Activated CD4-positive, alpha-beta T cell treated with anti-CD3 and anti-CD28 coated beads, Interleukin-10, Interleukin-2, amounts not matched to agents 100 ng/mL and 50 ng/mL, durations not matched to agents 16 hours and 8 hours (primary cell): ENCODE data around the gene LDHD.
"Not testable (repeated sequence)": the region's sequence is repeated elsewhere in the genome, so short reads cannot be mapped to it uniquely, and the experiment has no call there.

ENCODE experiments used
- DNase-seq: peaks from one replicate; pipeline ENCODE4 v3.0.0-alpha.2; 2020

LDHD gene

GRCh38 chr16:75116081-75116910 lies at the start of gene LDHD:
Gene LDHD (minus strand): TSS chr16:75116780. CDS start chr16:75116720, 60 bp downstream.
- no peak for DNase-seq

- DNase-seq = no peak
Observed at GRCh38 chr16:75160386-75160785, 43.8 kb upstream of the LDHD start.

DNA sequence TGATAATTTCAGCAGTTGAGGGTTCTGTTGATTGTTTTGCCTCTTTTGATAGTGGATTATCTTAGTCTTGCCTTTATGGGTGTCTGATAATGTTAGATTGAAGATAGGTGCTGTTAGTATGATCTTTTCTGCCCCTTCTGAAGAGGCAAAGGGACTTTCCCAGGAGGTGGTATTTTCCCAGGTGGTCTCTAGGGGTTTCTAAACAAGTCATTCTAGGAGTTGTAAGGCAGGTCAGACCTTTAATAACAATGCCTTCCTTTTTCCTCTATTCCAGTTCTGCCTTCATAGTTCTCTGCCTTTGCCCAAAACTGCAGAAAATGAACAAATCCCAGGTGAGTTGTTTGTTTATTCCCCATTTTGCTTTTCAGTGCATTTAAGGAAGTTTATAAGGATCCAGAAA lies 36.1 kb upstream of the LDHD start:
- no peak for DNase-seq

DNA sequence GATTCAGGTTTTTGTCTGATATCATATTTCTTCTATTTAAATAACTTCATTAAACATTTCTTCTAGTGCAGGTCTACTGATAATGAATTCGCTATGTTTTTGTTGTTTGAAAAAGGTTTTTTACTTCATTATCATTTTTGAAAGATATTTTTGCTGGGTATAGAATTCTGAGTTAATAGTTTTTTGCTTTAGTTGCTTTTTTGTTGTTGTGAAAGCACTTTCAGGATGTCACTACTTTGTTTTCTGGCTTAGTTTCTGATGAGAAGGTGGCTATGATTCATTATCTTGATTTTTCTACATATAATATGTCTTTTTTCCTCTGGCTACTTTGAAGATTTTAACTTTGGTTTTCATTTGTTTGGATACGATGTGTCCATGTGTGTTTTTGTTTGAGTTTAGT lies 35.2 kb upstream of the LDHD start:
- no peak for DNase-seq

DNA sequence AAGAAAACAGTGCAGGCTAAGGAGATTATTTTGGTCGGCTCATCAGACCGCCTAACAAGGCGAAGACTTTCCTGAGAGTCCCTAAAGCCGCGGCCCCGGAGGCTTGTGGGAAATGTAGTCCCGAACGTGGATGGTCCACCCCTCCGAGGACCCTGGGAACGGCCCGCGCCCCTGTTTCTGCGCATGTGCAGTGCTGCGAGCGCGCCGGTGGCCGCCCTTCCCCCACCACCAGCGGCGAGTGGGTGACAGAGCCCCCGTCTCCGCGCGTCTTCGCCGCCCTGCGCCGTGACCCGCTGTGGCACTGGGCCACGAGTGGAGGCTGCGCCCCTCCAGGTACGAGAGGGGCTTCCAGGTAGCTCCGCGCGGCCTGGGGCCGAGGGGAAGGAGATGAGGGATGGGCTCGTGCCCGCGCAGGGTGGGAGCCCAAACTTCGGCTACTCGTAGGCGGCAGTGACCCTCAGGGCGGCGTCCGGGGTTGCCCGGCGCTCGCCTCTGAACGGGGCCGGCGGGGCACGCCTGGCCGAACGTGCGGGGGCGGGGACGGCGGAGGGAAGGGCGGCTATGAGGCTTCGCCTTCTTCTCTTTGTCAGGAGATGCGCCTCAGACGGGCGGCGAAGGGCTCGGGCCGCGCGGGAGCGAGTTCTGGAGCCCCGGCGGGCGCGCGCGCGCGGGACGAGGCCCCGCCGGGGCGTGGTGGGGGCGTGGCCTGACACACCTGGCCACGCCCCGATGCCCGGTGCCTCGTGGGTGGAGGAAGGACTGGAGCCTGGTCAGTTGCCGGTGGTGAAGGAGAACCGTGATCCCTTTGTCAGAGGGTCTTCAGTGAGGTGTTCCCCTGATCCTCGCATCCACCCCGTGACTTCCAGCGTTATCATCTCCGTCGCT lies 32.0 kb upstream of the LDHD start, which contains the start of gene ZFP1:
TSS of gene ZFP1 (plus strand) at position 214 of the 885 bp plus-strand sequence. CDS start 4,428 bp downstream, outside the sequence.
- peak; percentile 95 for DNase-seq

DNA sequence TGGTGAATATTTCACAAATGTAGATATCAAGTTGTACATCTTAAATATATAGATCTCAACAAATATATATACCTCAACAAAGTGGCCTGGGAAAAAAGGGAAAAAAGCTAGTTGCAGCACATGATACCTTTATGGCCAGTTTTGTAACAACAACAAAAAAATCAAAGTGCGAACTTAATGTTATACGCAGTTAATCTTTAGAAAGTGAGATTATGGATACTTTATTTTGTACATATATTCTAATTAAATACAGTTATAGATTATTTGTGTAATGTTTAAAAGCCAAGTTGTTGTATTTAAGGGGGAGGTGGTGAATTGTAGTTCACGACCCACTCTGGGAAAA lies 31.4 kb upstream of the LDHD start:
- DNase-seq = no peak

GRCh38 chr16:75143941-75144340 lies 27.4 kb upstream of the LDHD start:
- DNase-seq = no peak

DNA sequence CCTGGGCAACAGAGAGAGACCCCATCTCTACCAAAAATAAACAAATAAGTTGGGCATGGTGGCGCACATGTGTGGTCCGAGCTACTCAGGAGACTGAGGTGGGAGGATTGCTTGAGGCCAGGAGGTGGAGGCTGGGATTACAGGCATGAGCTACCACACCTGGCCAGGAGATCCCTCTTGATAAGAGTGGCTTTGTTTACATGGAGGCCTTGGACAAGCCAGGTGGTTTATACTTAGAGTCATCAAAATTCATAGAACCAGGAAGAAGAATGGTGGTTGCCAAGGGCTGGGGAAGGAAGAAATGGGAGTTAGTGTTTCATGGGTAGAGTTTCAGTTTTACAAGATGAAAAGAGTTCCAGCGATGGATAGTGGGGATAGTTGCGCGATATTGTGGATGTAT lies 22.9 kb upstream of the LDHD start:
- DNase-seq = no peak

GRCh38 chr16:75138636-75139035 lies 22.1 kb upstream of the LDHD start:
- DNase-seq = peak; percentile 16

- DNase-seq = no peak
Observed at GRCh38 chr16:75138233-75138632, 21.7 kb upstream of the LDHD start.

DNA sequence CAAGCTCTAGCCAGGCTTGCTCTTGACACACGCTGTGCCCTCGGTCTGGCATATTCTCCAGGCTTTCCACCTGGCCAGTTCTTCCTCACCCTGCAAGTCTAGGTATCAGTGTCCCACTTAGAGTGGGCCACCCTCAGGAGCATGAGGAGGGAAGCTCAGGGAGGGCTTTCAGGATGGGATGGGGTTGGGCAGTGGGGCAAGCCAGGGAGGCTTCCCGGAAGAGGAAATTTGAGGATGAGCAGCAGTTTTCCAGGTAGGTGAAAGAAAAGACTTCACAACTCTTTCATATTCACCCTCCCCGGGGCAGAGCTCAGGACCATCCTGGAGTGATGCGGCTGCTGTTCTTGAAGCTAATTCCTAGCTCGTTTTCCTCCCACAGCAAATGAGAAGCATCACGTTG lies 14.5 kb upstream of the LDHD start:
- no peak for DNase-seq

- DNase-seq = no peak
Observed at GRCh38 chr16:75130150-75130771, 13.7 kb upstream of the LDHD start.

GRCh38 chr16:75129421-75130149 lies 13.0 kb upstream of the LDHD start:
- not testable (repeated sequence) for DNase-seq

GRCh38 chr16:75127713-75128415 lies 11.3 kb upstream of the LDHD start:
- DNase-seq = no peak

GRCh38 chr16:75122609-75123008 lies 6.0 kb upstream of the LDHD start:
- DNase-seq = no peak

DNA sequence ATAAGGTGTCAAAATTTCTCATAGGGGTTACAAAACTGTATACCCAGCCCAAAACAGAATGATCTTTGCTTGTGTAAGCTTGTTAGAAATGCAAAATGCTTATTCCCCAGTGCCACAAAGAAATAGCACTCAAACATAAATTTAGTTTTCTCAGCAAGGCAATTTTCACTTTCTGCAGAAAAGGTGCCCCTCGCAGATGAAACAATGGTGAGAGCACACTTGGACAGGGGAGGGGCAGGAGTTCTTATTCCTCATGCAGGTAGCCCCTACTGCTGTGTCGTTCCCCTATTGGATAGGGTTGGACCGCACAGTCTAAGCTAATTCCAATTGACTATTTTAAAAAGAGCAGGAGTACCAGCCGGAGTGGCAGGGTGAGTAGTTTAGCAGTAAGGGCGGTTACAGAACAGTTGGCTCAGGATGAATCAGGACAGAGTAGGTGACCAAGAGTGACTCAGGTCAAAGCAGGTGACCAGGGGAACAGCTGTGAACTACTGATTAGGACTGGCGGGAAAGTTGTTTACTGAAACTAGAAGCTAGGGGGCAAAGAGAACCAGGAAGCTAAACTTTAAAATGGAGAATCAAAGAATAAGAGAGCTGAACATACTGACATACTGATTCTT lies 5.5 kb upstream of the LDHD start:
- no peak for DNase-seq

DNA sequence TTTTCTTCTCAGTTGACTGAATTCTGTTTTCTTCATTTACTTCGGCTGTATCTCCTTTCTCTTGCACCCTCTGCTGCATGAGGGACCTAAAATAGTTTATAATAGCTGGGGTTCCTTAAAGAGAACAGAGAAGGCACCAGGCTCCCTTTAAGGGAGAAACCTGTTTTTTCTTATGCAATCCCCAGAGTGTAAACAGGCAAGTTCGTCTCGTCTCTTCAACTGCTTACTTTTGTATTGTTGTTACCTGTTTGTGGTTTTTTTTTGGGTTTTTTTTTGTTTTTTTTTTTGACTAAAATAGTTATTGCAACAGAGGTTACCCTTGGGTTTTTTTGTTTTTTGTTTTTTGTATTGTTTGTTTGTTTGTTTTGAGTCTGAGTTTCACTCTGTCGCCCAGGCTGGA lies 3.7 kb upstream of the LDHD start:
- DNase-seq = no peak

DNA sequence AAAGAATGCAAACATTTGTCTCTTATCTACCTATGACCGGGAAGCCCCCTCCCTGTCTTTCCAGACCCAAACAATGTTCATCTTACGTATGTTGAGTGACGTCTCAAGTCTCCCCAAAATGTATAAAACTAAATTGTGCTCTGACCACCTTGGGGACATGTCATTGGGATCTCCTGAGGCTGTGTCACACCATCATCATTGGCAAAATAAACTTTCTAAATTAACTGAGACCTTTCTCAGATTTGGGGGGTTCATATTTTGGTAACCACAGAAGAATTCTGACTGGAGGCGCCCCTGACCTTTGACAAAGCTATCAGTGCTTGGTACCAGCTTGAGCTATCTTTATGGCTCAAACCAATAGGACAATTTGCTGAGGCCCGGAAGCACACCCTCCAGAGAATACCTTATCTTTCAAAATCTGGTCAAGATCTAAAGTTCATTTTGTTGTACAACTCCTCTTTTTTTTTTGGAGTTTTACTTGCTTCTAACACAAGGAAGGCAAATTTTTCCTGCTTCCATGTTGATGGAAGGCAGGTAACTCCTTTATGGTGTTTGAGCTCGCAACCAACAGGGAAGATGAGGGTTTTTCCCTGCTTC lies 2.5 kb upstream of the LDHD start:
- no peak for DNase-seq

DNA sequence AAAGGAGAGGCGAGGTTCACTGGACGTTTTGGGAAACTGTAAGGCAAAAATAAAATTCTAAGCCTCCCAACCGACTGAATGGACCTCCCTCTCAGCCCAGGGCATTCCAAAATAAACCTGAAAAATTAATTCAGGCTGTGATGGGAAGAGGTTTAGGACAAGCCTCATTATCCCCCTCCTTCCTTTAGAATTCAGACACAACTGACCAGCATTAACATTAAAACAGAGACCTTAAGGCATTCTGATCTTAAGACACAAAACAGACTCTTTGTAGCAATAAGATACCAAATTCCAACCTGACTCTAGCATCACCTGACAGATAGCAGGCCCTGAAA lies 298 bp upstream of the LDHD start:
- DNase-seq = no peak

DNA sequence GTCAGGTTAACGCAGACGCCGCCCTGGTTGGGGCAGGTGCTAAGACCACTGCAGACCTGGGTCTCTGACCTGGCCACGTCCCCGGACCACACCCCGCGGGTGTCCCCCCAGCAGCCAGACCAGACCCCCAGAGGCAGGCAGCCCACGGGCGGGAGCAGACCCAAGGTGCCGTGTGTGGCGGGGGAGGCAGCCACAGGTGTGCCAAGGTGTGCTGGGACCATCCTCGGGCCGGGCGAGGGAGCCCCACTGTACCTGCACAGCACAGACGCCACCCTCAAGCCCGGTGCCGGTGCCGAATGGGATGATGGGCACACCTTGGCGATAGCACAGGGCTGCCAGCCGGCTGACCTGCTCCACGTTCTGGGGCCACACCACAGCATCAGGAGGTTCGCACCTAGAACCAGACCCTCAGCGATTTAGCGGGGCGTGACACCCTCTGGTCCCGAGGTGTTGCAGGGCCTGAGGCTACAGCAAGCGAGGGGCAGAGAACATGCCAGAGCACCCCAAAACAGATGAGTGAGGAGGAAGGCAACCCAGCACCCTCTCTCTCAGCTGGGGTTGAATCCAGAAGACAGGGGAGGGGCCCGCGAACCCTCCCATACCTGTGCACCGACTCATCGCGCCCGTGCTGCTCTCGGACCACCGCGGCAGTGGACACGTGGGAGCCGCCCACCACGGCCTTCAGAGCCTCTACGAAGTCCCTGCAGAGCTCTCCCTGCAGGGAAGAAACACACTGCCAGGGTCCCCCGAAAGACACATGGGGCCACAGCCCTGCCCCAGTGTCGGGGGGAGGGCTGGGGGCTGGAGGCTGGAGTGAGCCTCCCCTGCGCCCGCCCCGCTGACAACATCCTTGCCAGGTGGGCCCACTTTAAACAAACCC lies 1.4 kb downstream of the LDHD start:
- DNase-seq = no peak
